HG03558 (cell line): ENCODE data around the gene APOOL.
"Not testable (repeated sequence)": the region's sequence is repeated elsewhere in the genome, so short reads cannot be mapped to it uniquely, and the experiment has no call there.

Experiments
- ATAC-seq: cut with Tn5 transposase; IDR thresholded peaks from one replicate; pipeline ENCODE4 v1.9.1; 2021; ENCODE audit warnings: moderate number of reproducible peaks; ENCODE audit not compliant: unreplicated experiment; ENCODE audit errors: extremely low read depth

APOOL gene, protein sequence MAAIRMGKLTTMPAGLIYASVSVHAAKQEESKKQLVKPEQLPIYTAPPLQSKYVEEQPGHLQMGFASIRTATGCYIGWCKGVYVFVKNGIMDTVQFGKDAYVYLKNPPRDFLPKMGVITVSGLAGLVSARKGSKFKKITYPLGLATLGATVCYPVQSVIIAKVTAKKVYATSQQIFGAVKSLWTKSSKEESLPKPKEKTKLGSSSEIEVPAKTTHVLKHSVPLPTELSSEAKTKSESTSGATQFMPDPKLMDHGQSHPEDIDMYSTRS

DNA sequence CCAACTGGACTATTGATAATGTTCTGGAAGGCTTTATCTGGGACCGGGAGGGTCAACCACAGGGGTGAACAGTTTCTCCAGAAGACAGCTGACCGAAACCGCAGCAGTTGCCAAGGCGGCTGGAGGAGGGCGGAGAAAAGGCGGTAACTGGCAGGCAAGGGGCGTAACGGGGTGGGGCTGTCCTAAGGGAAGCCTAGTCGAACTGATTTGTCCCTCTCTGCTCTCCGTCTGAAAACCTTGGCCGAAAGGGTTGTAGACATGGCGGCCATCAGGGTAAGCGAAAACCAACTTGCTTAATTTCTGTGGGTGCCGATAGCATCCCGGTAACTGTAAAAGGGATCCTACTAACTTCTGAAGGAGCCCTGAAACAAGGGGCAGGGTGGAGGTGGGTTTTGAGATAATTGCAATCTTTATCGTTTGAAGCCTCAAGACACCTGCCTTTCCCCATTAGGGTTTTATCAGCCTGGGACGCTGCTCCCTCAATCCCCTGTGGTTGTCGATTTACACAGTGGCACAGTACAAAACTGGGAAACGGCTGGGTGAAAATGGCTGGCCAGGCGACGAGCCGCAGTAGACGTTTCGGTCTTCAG, at the start of gene APOOL:
APOOL (plus strand) TSS at position 223 of the 590 bp plus-strand sequence; CDS start at position 259, 36 bp downstream.
- ATAC-seq = peak; percentile 93

DNA sequence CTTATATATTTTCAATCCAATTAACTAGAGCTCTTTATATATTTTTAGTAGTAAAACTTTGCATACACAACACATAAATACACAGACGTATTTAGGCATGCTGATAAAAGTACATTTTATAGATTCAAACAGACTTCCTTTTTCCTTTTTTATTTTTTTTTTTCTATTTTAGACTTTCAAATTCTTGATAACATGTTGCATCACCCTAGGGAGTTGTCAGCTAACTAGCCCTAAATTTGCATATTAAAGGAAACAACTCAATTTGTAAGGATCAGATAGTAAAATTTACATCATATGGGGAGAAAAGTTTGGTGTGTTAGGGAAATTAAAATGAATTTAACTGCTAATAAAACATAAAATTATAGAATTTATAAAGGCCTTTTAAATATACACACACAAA, 47.4 kb upstream of the APOOL start:
- ATAC-seq = no peak

DNA sequence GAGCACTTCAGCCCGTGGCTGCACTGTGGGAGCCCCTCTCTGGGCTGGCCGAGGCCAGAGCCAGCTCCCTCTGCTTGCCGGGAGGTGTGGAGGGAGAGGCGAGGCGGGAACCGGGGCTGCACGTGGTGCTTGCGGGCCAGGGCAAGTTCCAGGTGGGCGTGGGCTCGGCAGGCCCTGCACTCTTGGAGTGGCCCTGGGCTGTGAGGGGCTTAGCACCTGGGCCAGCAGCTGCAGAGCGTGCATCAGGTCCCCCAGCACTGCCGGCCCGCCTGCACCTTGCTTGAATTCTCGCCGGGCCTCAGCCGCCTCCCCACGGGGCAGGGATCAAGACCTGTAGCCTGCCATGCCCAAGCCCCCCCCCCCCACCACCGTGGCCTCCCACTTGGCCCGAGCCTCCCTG, 28.9 kb upstream of the APOOL start:
- ATAC-seq = no peak

DNA sequence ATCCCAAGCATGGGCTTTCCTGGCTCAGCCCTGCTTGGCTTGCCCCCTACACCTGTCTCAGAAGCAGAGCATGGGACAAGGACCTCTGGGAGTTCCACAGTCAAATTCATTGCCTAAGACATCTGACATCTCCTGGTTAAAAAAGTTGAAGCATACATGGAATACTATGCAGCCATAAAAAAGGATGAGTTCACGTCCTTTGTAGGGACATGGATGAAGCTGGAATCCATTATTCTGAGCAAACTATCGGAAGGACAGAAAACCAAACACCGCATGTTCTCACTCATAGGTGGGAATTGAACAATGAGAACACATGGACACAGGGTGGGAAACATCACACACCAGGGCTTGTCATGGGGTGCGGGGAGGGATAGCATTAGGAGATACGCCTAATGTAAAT, 11.9 kb upstream of the APOOL start:
- ATAC-seq = not testable (repeated sequence)

DNA sequence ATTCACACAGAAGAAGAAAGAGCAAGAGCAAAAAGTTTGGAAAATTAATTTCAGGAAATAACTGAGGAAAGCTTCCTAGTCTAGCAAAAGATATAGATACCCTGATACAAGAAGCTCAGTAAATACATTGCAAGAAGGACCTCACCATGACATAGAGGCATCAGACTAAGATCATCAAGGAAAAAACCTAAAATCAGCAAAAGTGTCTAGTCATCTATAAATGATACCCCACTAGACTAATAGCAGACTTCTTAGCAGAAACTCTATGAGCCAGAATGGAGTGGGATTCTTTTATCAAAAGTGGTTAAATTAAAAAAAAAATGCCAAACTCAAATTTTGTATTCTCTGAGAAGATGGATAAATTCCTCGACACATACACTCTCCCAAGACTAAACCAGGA, 10.5 kb upstream of the APOOL start:
- ATAC-seq = no peak

DNA sequence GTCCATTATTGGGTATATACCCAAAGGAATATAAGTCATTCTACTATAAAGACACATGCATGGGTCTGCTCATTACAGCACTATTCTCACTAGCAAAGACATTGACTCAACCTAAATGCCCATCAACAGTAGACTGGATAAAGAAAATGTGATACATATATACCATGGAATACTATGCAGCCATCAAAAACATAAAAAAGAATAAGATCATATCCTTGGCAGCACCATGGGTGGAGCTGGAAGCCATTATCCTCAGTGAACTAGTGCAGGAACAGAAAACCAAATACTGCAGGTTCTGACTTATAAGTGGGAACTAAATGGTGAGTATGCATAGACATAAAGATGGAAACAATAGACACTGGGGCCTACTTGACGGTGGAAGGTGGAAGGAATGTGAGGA, 2.3 kb upstream of the APOOL start:
- ATAC-seq = no peak

DNA sequence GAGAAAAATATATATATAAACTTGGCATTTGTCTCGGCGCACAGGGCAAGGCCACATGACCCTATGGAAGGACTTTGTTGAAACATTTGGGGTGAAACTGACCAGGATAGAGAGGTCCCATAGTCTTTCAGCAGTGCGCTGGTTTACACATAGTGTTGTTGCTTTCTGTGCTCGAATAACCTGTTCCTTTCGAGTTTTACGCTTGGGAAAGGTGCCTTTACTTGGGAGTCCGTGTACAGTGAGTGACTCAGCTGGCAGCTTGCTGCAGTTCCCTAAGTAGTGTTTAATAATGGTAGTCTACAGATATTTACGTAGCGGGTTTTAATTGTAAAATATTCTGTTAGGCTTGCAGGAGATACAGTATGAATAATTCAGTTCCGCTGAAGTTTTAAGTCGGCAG, 578 bp downstream of the APOOL start:
- ATAC-seq = no peak

DNA sequence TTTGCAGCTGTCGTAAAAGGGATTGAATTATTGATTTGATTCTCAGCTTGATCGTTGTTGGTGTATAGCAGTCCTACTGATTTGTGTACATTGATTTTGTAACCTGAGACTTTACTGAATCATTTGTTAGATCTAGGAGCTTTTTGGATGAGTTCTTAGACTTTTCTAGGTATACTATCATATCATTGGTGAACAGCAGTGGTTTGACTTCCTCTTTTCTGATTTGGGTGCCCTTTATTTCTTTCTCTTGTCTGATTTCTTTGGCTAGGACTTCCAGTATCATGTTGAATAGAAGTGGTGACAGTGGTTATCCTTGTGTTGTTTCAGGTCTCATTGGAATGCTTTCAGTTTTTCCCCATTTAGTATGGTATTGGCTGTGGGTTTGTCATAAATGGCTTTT, 8.4 kb downstream of the APOOL start:
- no peak for ATAC-seq

DNA sequence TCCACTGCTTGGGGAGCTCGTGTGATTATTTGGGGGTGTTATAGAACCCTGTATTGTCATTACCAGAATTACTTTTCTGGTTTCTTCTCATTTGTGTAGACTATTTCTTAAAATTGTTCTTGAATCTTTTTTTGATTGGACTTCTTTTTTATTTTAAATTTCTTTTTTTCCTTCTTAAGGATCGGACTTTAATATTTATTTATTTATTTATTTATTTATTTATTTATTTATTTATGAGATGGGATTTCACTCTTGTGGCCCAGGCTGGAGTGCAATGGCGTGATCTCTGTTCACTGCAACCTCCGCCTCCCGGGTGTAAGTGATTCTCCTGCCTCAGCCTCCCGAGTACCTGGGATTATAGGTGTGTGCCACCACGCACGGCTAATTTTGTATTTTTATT, 11.7 kb downstream of the APOOL start:
- not testable (repeated sequence) for ATAC-seq

DNA sequence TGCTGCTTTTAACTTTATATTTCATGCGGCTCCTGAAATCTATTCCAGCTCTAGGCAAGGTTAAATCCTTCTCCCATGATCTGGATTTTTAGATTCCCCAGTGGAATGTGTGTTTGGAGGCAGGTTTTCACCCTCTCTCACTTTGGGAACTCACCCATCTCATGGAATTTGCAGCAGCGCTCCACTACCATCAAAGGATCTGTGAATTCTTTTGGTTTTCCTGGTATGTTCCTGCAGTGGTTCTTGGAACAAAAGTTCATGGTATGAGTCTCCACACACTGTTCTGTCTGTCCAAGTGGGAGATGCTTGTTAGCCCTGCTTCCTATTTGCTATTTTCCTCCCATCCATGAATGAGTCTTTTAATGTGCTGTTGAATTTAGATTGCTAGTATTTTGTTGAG, 14.0 kb downstream of the APOOL start:
- no peak for ATAC-seq

DNA sequence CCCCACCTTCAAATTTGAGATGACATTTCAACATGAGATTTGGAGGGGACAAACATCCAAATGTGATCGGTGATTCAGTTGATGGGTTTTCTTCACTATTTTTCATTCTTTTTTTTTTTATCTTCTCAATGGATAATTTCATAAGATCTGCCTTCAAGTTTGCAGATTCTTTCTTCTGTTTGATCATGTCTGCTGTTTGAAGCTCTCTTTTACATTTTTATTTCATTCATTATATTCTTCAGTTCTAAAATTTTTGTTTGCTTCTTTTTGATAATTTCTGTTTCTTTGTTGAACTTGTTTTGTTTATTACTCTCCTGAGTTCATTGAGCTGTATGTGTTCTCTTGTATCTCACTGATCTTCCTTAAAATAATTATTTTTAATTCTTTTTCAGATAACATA, 14.8 kb downstream of the APOOL start:
- no peak for ATAC-seq

DNA sequence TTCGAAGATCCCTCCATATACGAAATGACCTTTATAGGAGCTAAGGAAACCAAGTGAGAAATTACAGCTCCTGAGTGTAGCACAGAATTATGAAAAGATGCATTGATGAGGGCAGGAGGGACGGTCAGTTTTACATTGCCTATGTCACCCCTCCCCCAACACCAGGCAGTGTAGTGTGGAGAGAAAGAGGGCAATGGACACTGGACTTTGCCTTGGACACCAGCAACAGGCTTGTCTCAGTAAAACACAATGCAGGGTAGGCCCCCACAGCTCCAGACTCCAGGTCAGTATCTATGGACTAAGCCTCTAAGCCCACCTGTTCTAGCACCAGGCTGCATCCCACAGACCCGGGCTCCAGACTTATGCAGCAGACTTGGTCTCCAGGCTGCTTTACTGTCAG, 16.5 kb downstream of the APOOL start:
- ATAC-seq = no peak

DNA sequence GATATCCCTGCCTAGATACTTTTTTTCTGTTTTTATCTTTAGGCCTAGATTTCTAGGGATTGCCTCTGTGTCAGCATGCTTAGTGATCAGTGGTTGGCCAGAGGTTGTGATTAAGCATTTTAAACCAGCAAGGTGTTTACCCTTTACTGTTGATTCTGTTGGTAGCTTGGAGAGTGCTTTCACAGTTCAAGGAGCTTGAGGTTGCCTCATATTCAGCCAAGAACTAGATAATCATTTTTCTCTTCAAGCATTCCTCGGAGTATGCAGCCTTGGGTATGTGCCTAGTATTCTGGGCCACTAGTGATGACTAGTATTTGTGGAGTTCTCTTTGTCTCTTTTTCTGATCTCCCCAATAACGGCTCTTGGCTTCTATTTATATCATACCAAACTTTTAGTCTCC, 20.4 kb downstream of the APOOL start:
- ATAC-seq = no peak

DNA sequence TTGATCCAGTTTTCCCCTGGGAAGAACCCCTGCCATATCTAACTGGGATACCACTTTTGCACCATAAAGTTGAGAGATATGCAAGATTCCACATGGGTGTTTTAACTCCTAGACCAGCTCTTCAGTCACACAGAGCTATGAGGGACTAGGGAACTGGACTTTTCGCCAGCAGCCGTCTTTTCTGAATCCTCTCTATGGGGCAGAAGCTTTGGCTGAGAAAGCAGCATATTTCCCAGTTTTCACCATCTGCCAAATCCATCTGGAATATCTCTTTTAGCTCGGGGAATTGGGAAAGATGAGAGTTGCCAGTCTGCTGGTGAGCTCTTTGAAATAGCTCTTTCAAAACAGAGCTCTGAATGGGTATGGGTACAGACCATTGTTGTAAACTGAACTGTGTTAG, 20.9 kb downstream of the APOOL start:
- no peak for ATAC-seq

DNA sequence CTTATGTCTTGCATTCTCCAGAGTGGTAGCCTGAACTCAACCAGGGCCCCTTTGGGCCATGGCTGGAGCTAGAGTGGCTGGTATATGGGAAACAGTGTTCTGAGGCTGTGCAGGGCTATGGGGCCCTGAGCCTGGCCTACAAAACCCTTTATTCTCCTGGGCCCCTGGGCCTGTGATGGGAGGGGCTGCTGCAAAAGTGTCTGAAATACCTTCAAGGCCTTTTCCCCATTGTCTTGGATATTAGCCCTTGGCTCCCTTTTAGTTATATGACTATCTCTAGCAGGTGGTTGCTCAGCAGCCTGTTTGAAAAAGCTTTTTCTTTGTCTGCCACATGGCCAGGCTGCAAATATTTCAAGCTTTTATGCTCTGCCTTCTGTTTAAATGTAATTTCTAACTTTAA, 22.5 kb downstream of the APOOL start:
- ATAC-seq = no peak

DNA sequence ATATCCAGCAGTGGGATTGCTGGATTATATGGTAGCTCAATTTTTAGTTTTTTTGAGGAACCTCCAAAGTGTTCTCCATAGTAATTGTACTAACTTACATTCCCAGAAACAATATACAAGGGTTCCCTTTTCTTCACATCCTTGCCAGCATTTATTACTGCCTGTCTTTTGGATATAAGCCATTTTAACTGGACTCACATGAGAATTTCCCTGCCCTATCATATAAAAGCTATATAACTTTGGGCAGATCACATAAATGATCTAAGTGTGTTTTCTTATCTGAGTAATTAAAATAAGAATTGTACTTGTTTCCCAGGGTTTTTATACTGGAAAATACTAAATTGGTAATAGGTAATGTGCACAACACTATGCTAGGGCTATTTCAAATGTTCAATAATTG, 25.4 kb downstream of the APOOL start:
- ATAC-seq = no peak

DNA sequence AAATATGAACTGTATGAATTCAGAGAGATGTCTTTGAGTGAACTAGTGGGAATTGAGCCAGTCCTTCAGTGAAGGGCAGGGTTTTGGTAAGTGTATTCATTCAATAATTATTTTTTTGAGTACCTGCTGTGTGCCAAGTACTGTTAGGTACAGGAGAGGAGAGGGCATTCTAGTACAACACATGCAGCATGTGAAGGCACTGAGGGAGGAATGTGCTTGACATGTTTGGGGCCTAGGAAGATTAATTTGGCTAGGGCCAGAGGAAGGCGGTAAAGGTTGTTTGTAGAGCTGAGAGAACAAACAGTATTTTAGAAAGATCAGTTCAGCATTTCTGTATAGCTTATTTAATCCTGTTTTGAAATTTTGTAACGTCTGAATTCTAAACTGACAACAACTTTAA, 27.8 kb downstream of the APOOL start:
- ATAC-seq = no peak

DNA sequence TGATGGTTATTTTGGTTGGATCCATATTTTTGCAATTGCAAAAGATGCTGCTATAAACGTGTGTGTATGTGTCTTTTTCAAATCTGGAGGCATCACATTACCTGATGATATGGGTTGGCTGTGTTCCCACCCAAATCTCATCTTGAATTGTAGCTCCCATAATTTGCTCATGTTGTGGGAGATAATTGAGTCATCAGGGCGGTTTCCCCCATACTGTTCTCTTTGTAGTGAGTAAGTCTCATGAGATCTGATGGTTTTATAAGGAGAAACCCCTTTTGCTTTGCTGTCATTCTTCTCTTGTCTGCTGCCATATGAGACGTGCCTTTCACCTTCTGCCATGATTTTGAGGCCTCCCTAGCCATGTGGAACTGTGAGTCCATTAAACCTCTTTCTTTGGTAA, 33.4 kb downstream of the APOOL start:
- no peak for ATAC-seq

DNA sequence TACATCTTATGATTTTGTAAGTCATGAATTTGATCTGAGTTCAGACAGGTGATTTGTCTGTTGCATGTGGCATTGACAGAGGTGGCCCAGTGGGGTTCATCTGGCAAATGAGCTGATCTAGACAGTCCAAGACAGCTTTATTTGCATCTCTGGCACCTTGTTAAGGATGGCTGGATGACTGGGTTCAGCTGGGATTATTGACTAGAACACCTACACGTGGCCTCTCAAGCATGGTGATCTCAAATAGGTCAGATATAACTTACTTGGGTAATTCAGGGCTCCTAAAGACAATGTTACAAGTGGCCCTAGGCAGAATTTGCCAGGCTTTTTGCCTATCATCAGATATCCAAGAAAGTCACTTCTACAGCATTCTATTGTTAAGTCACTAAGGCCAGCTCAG, 48.0 kb downstream of the APOOL start:
- ATAC-seq = no peak

DNA sequence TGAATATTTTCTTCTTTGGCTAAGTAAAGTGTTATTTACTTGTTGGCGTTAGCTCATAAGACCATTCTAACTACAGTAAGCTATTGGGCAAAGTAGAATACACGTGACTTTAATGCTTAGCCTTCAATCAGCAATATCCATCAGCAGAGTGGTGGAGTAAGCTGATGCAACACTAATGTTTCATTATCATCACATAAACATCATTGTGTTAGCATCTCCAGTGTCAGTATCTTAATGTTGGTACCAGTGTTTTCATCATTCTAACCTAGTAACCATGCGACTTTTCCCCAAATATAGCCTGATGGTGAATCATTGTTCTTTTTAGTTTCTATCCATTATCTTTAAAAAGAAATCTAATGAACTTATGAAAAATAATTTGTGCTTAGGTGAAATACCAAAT, 48.5 kb downstream of the APOOL start:
- no peak for ATAC-seq

DNA sequence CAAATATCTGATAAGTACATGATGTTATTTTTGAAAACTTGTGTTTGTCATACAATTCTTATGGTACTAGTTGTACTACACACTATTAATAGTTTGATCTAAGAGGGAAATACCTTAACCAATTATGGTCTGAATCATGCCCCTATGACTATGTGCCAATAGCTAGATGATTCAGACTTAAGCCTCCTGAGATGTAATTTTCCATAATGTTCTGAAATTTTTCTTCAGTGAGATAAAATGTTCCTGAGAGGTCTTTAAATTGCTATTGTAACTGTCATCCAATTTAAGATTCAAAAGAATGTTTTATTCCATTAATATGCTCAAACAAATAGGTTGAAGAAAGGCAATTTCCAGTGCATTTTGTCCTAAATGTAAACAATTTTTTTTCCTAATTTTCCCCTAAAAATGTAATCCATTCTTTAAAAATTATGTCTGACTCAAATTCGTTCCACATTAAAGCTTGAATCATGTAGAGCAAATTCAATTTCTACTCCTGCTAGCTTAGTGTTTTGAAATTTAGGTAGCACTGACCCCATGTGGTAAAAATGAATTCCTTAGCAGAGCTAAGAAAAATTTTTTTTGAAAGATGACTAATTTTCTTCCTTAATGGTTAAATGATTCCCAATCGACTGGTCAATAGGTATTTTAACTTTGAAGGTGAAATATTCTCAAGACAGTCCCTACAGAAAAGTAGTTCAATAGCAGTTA, 49.1 kb downstream of the APOOL start:
- ATAC-seq = no peak
